Endothelial cell of umbilical vein (primary cell): ENCODE data around the gene EXD1. TPM values are rescaled to one million over a fixed set of nuclear protein-coding genes. Genes with fewer than 3 reads are reported as not detected.

Source experiments
- BruUV-seq: library from RNA; stranded (reverse); fragments of 400-500 nt; replicated peaks from 2 replicates; lab custom pipeline; 2021; lab: Mats Ljungman, UMichigan
- CTCF ChIA-PET: fragments of 300-600, 350-600 bp; sonication (Branson Sonifier 250); formaldehyde crosslinking; loops from one replicate; lab custom pipeline; 2021; ENCODE audit warnings: antibody characterized with exemption, inconsistent platforms; lab: Charles Lee
- POLR2A ChIA-PET: fragments of 300-600, 350-600 bp; sonication (Branson Sonifier 250); formaldehyde crosslinking; loops from one replicate; lab custom pipeline; 2021; ENCODE audit warnings: antibody characterized with exemption, inconsistent platforms; lab: Charles Lee
- DNase-seq: peaks from one replicate; pipeline ENCODE4 v3.0.0-alpha.2; 2011; ENCODE audit warnings: low read depth, low spot score
- FAIRE-seq: peaks from 2 replicates; lab custom pipeline; 2011; peaks lifted over from hg19 to GRCh38; lab: Jason Lieb, UNC
- H2AFZ ChIP-seq: 2 replicates; pipeline ENCODE4 v1.6.0; 2012; ENCODE audit warnings: low read depth, low read length, control low read depth, inconsistent platforms
- H3K27ac ChIP-seq: 2 replicates; pipeline ENCODE4 v1.5.1; 2011; ENCODE audit warnings: low read depth, mild to moderate bottlenecking, control low read depth, low read length, moderate library complexity; ENCODE audit not compliant: insufficient read depth
- H3K27me3 ChIP-seq, 2 experiments: 2 replicates each; pipeline versions ENCODE4 v1.6.0 to v1.6.1; 2011; ENCODE audit warnings: low read length in 2 of 2, mixed read lengths in 1 of 2; ENCODE audit not compliant: control insufficient read depth in 2 of 2, insufficient read depth in 2 of 2
- H3K36me3 ChIP-seq, 2 experiments: 2 replicates in 1 of 2; 3 replicates in 1 of 2; pipeline ENCODE4 v1.5.1; 2011; ENCODE audit warnings: low read length in 2 of 2, mild to moderate bottlenecking in 1 of 2, moderate library complexity in 1 of 2; ENCODE audit not compliant: control insufficient read depth in 2 of 2, insufficient read depth in 2 of 2; ENCODE audit errors: extremely low read depth in 1 of 2
- H3K4me1 ChIP-seq: 3 replicates; pipeline ENCODE4 v1.5.1; 2011; ENCODE audit warnings: mild to moderate bottlenecking, low read length; ENCODE audit not compliant: control insufficient read depth, insufficient read depth; ENCODE audit errors: extremely low read depth
- H3K4me2 ChIP-seq: 2 replicates; pipeline ENCODE4 v1.6.1; 2011; ENCODE audit warnings: low read length, control low read depth, mixed read lengths; ENCODE audit not compliant: insufficient read depth
- H3K4me3 ChIP-seq, 3 experiments: fragments of 200-600 bp in 1 of 3; sonication (generic), shearing (Covaris generic) in 1 of 3; replicated peaks in 1 of 3; 2 replicates each; pipeline ENCODE4 v1.5.1; 2011 to 2016; ENCODE audit warnings: control low read depth in 3 of 3, low read length in 3 of 3, mild to moderate bottlenecking in 2 of 3, inconsistent platforms in 1 of 3, low read depth in 1 of 3, moderate library complexity in 1 of 3; ENCODE audit not compliant: insufficient read depth in 1 of 3
- H3K79me2 ChIP-seq: 2 replicates; pipeline ENCODE4 v1.6.0; 2012; ENCODE audit warnings: low read length, inconsistent platforms; ENCODE audit not compliant: control insufficient read depth, insufficient read depth
- H3K9ac ChIP-seq: replicated peaks from 2 replicates; pipeline ENCODE3; 2011; ENCODE audit warnings: low read length, control low read depth; ENCODE audit not compliant: insufficient read depth; ENCODE audit errors: extremely low read depth
- H3K9me1 ChIP-seq: replicated peaks from 3 replicates; pipeline ENCODE4 v1.6.0; 2011; ENCODE audit warnings: mild to moderate bottlenecking, low read length; ENCODE audit not compliant: control insufficient read depth, insufficient read depth; ENCODE audit errors: extremely low read depth
- H3K9me3 ChIP-seq: replicated peaks from 2 replicates; pipeline ENCODE4 v1.5.1; 2012; ENCODE audit warnings: low read length, inconsistent platforms; ENCODE audit not compliant: control insufficient read depth, insufficient read depth
- H4K20me1 ChIP-seq: replicated peaks from 2 replicates; pipeline ENCODE3; 2011; ENCODE audit warnings: mild to moderate bottlenecking, low read length; ENCODE audit not compliant: control insufficient read depth, insufficient read depth; ENCODE audit errors: extremely low read depth
- EZH2 ChIP-seq: IDR thresholded peaks from 2 replicates; pipeline ENCODE4 v1.6.1; 2012; ENCODE audit warnings: borderline replicate concordance, low read depth, mild to moderate bottlenecking, moderate library complexity, low read length, inconsistent platforms; ENCODE audit not compliant: severe bottlenecking
- FOS ChIP-seq: IDR thresholded peaks from 2 replicates; pipeline ENCODE4 v1.6.1; 2011; ENCODE audit warnings: mild to moderate bottlenecking, low read length, moderate library complexity, borderline replicate concordance; ENCODE audit not compliant: insufficient read depth
- GATA2 ChIP-seq: IDR thresholded peaks from 2 replicates; pipeline ENCODE4 v1.7.0; 2011; ENCODE audit warnings: low read depth, mild to moderate bottlenecking, moderate library complexity, mixed read lengths, low read length; ENCODE audit not compliant: insufficient read length, insufficient read depth
- JUN ChIP-seq: IDR thresholded peaks from 2 replicates; pipeline ENCODE4 v1.6.1; 2011; ENCODE audit warnings: borderline replicate concordance, low read depth; ENCODE audit not compliant: insufficient read length, insufficient read depth
- MYC ChIP-seq: IDR thresholded peaks from one replicate; pipeline ENCODE4 v1.6.1; 2011; ENCODE audit warnings: mild to moderate bottlenecking, low read depth, low read length
- POLR2A ChIP-seq: IDR thresholded peaks from 2 replicates; pipeline ENCODE4 v1.6.1; 2012; ENCODE audit warnings: low read depth, mild to moderate bottlenecking, control low read depth, low read length
- POLR2AphosphoS5 ChIP-seq: IDR thresholded peaks from 2 replicates; pipeline ENCODE4 v1.6.1; 2012; ENCODE audit warnings: low read depth, mild to moderate bottlenecking, control low read depth, low read length, moderate library complexity; ENCODE audit not compliant: insufficient read depth
- dilution Hi-C: fragments of 300-500 bp; cut with MboI; formaldehyde crosslinking; loops from one replicate; pipeline ENCODE4 v1.15.0; 2019; ENCODE audit warnings: low sequenced_read_pairs; ENCODE audit not compliant: extremely low pct_ligation_motif_present
- intact Hi-C: fragments of 100-400 bp; cut with micrococcal nuclease; formaldehyde crosslinking; loops from one replicate; pipeline ENCODE4 v1.10.0; 2022
- polyA plus RNA-seq, 4 experiments: library from polyadenylated mRNA; depleted of rRNA in 3 of 4; stranded (reverse) in 3 of 4; unstranded in 1 of 4; fragments of >200 nt; gene quantifications; 2 replicates each; pipeline versions ENCODE4 v1.2.1 to v1.2.3, GENCODE V29; 2011 to 2012; ENCODE audit warnings: missing spikeins in 1 of 4
- total RNA-seq: library from RNA; stranded (reverse); gene quantifications from 2 replicates; pipeline ENCODE4 v1.2.3, GENCODE V29; 2021
- TF ChIP-seq, protein P1 (sequence below), 2 donors: IDR thresholded peaks; 1 replicate in 1 of 2; 2 replicates in 1 of 2; pipeline ENCODE4 v1.5.1; 2011; ENCODE audit warnings: low read length in 2 of 2, mild to moderate bottlenecking in 2 of 2, moderate library complexity in 2 of 2, control low read depth in 1 of 2, inconsistent platforms in 1 of 2, low read depth in 1 of 2; ENCODE audit not compliant: insufficient read depth in 1 of 2; ENCODE audit errors: extremely low read depth in 1 of 2
- TF ChIP-seq, protein P2 (sequence below): IDR thresholded peaks from 2 replicates; pipeline ENCODE4 v1.6.1; 2011; ENCODE audit not compliant: insufficient read depth, insufficient read length

EXD1 gene
- total and polyA plus RNA-seq, 2 donors (not counting 3 experiments of a cell fraction or from before 2014, with no cell fraction given) = not detected

DNA sequence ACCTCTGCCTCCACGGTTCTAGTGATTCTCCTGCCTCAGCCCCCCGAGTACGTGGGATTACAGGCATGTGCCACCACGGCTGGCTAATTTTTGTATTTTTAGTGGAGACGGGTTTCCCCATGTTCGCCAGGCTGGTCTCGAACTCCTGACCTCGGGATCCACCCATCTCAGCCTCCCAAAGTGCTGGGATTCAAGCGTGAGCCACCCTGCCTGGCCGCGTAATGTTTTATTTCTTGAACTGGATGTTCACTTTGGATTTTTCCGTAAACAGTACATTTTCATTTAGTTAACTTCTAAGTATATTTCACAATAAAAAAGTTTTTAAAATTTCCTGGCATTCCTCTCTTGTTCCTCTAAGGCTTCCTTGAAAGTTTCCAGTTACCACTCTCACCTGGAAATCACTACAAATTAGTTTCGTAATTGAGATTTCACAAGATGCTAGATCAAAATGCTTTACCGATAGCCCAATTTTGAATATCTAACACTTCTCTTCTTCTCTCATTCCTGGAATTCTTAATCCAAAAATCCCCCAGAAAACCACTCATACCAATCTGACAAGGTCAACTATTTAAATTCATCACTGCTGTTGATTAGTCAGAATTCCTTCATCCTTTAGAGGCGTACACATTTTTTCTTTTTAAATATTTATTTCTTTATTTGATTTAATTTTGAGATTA lies 69.8 kb downstream of the EXD1 start:
- no TSS peak for BruUV-seq
- no peaks in the 10 kb centered on the region for H3K9me3 ChIP-seq
- no peaks in the 10 kb centered on the region for H3K79me2 ChIP-seq
- H3K36me3 ChIP-seq = no peaks in the 10 kb centered on the region
- H2AFZ ChIP-seq = no peak overlapping the region
- dilution Hi-C loops (no loop called here), intact Hi-C loops (no loop called here)
- no peaks in the 10 kb centered on the region for H3K27me3 ChIP-seq
- H3K4me3 ChIP-seq = no peak overlapping the region
- H3K4me1 ChIP-seq = peaks cover 9% of the 10 kb centered on the region
- H3K4me2 ChIP-seq = no peak overlapping the region
- ChIA-PET CTCF (no interaction called here), POLR2A (no interaction called here)
- H3K27ac ChIP-seq = no peak overlapping the region
- no peaks in the 10 kb centered on the region for H4K20me1 ChIP-seq
- no peak for DNase-seq
- H3K9ac ChIP-seq = no peak overlapping the region
- no peak for FAIRE-seq
- TF ChIP-seq GATA2 (no peak), JUN (no peak), POLR2AphosphoS5 (no peak), POLR2A (no peak), EZH2 (no peak), MYC (no peak), FOS (no peak)
- TF ChIP-seq, protein P1, sequence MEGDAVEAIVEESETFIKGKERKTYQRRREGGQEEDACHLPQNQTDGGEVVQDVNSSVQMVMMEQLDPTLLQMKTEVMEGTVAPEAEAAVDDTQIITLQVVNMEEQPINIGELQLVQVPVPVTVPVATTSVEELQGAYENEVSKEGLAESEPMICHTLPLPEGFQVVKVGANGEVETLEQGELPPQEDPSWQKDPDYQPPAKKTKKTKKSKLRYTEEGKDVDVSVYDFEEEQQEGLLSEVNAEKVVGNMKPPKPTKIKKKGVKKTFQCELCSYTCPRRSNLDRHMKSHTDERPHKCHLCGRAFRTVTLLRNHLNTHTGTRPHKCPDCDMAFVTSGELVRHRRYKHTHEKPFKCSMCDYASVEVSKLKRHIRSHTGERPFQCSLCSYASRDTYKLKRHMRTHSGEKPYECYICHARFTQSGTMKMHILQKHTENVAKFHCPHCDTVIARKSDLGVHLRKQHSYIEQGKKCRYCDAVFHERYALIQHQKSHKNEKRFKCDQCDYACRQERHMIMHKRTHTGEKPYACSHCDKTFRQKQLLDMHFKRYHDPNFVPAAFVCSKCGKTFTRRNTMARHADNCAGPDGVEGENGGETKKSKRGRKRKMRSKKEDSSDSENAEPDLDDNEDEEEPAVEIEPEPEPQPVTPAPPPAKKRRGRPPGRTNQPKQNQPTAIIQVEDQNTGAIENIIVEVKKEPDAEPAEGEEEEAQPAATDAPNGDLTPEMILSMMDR (IDR thresholded peaks at IDR 0.05; ENCODE audit: extremely low read depth in 1 of 2, insufficient read depth in 1 of 2, low read depth in 1 of 2, low read length in 2 of 2) = no peak
- TF ChIP-seq, protein P2, sequence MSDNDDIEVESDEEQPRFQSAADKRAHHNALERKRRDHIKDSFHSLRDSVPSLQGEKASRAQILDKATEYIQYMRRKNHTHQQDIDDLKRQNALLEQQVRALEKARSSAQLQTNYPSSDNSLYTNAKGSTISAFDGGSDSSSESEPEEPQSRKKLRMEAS = no peak
- H3K9me1 ChIP-seq = no peaks in the 10 kb centered on the region
